Stimulated activated CD8-positive, alpha-beta memory T cell treated with anti-CD3 and anti-CD28 coated beads, Interleukin-4, amount 100 ng/mL, for 1 hour (primary cell): Measurements from ENCODE around the gene MBOAT7.

Source experiments
- DNase-seq, 2 donors: peaks; one replicate each; pipeline ENCODE4 v3.0.0-alpha.2; 2020; ENCODE audit warnings: low read depth in 2 of 2, low spot score in 1 of 2

Gene MBOAT7

GRCh38 chr19:54164369-54165068 is 24.9 kb downstream of the MBOAT7 start:
- DNase-seq = peak in 1 of 2 donors; percentile 31

DNA sequence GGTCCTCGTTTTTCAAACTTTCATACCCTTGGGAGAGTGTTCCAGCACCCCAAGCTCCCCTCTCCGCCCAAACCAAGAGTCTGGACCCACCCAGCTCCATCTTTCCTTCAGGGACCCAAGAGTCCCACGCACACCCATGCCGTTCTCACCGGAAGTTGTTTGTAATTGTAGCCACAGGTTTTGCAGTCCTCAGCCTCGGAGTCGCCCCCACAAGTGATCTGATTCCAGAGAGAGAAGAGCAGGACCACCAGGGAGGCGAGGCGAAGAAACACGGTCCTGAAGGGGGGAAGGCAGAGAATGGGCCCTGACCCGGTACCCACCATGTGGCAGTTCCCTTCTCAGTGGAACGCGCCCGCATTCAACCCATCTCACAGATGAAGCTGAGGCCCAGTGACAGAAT is 26.5 kb downstream of the MBOAT7 start:
- DNase-seq = no peak

DNA sequence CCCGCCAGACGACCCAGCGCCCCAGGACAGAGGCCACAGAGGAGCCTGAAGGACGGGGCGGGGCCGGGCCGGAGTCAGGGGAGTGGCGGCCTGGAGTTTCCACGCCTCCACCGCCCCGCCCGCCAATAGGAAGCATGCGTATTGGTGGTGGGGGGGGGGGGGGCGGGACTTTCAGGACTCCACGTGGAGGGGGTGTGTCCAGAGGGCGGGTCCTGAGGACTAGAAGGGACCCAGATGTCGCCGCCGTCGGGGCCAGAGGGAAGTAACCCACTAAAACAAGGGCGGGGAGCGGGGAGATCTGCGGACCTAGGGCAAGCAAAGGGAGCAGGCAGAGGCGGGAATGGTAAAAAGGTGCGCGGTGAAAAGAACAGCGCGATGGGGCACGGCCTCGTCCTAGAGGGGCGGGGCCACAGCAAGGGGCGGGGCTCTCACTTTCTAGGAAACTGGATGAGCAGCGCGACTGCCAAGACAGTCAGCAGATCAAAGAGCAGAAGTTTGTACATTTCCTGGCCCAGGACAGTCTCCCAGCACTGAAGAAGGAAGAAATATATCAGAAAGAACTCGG is 27.1 kb downstream of the MBOAT7 start:
- peak; percentile 56 to 57 for DNase-seq

DNA sequence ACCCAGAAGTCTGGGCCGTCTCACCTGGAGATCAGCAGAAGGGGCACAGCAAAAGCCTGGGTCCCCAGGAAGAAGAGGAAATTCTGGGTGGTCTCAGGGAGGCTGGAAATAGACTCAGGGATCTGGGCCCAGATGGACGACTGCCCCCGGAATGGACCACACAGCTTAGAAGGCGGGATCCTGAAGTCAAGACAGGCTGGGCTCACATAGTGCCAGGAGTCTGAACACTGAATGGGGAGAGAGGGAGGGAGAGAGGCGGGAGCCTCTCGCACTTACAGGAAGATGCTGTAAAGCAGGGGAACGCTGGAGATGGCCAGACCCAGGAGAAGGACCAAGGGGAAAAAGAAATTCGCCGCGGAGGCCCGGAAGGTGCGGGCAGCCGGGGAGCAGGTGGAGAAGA is 28.5 kb downstream of the MBOAT7 start:
- DNase-seq = no peak

- DNase-seq = no peak
Observed at GRCh38 chr19:54160182-54160811, 29.1 kb downstream of the MBOAT7 start.

DNA sequence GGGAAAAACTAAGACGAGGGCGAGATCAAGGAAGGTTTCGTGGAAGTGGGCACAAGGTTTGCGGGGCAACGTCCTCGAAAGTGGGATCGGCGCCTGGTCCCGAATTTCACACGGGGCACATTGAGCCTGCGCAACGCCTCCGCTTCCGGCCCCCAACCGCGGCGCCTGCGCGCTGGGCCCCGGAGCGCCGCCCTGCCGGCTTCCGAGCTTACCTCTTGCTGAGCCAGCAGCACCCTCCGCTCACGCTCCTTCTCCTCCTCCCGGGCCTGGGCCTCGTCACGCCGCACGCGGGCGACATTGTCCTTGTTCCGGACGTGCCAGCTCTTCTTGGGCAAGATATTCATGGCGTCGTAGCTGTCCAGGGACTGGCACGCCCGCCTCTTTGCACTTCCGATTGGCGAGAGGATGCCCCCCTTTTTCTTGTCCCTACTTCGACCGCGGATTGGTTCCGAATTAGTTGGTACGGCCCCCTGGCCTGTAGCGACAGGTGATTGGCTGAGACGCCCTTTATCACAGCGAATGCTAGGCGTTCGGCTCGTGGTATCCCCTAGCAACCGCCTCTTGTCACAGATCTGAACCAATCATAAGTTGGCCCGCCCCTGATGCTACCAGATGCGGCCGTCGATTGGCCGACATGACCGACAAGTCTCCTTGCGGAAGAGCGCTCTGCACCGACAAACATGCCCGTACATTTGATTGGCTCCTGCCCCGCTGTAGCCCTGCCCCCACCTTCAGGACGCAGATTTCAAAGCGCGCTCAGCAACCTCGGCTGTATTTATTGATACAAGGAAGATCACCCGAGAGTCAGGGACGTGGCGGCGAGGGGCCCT is 29.8 kb downstream of the MBOAT7 start, which contains the start of gene LENG1:
TSS of gene LENG1 (minus strand) at position 370 of the 830 bp plus-strand sequence. CDS start at position 344, 26 bp downstream.
- peak; percentile 94 to 98 for DNase-seq

DNA sequence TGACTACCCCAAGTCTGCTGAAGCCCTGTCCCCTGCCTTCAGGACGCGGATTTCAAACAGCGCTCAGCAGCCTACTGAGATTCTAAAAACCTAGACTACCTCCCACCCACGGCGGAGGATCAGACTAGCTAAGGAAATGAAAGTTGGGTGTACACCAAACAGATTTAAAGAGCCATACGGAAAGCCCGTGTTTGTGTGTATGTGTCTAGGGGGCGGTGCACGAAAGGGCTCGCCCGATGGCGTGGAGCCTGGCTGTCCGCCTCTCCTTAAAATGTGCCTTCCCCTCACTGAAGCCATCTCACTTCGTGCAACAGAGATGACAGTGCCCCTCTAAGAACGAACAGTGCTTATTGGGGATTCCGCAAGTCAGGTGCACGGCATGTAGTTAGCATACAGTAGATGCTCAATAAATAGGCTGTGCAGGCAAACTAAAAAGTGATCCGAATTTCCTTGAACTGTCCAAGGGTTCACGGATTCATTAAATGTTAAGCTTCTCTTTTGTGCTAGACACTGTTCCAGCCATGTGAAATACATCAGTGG is 30.5 kb downstream of the MBOAT7 start:
- no peak for DNase-seq

- DNase-seq = no peak
Observed at GRCh38 chr19:54156953-54157352, 32.4 kb downstream of the MBOAT7 start.

GRCh38 chr19:54156490-54156889 is 32.9 kb downstream of the MBOAT7 start:
- no peak for DNase-seq

- no peak for DNase-seq
Observed at GRCh38 chr19:54155694-54156093, 33.7 kb downstream of the MBOAT7 start.

DNA sequence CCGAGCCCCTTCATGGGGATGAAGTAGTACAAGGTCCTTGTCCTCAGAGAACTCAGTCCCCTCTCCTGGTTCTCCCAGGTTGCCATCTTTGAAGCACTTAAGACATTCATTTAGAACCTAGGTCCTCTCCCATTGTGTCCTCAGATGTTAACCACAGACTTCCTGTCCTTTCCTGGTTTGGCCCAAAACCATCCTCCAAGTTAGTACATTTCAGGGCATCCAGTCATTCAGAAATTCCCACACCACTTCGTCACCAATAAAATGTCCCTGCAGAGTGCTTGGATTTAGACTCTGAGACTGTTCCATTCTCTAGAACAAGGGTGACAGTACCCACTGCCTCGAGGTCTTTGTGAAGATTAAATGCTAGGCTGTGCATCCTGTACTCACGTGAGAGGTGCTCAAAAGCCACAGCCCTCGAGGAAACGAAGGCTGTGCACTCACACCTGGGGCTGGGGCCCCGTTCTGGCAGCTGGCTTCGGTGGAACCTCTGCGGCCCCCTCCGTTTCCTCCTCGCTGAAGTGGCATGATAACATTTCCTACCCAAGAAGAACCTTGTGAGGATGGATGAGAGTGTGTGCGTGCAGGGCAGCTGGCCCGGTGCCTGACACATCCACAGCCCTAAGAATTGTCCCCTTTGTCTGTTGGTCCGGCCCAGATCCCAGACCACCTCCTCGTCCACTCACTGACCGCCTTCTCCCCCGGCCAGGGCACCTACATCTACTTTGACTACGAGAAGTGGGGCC is 34.6 kb downstream of the MBOAT7 start:
- no peak for DNase-seq

GRCh38 chr19:54153731-54154326 is 35.6 kb downstream of the MBOAT7 start:
- no peak for DNase-seq

DNA sequence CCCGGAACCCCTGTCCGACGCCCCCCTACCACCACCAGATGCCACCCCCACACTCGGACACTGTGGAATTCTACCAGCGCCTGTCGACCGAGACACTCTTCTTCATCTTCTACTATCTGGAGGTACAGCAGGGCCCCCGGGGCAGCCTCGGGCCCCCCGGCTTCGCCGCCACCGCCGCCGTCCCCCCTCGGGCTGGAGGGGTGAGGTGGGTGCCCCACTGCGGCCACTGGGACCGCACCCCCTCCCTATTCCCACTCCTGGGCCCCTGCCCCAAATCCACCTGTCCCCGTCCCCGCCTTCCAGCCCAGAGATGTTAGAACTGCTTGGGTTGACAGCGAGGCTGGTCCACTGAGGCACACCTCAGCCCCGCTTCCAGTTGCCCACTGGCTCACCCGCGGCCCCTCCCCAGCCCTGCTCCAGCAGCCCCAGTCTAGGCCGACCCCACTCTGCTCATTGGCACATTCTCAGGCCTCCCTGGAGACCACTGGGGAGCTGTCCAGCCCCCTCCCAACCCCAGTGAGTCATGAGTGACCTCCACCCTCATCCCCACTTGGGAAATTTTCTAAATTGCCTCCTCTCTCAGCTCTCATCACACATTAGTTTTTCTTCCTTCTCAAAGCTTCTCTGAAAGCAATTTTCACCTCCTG is 36.4 kb downstream of the MBOAT7 start:
- no peak for DNase-seq

DNA sequence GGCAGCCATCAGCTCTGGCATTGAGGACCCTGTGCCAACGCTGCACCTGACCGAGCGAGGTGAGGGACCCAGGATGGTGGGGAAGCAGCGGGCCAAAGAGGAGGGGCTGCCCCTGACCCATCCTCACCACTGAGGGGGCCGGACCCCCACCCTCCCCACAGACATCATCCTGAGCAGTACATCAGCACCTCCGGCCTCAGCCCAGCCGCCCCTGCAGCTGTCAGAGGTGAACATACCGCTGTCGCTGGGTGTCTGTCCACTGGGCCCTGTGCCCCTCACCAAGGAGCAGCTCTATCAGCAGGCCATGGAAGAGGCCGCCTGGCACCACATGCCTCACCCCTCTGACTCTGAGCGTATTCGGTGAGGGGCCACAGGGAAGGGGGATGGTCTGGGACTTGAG is 37.1 kb downstream of the MBOAT7 start:
- DNase-seq = no peak

- DNase-seq = no peak
Observed at GRCh38 chr19:54151362-54152035, 37.9 kb downstream of the MBOAT7 start.

GRCh38 chr19:54149021-54149812 is 40.2 kb downstream of the MBOAT7 start:
- DNase-seq = no peak

DNA sequence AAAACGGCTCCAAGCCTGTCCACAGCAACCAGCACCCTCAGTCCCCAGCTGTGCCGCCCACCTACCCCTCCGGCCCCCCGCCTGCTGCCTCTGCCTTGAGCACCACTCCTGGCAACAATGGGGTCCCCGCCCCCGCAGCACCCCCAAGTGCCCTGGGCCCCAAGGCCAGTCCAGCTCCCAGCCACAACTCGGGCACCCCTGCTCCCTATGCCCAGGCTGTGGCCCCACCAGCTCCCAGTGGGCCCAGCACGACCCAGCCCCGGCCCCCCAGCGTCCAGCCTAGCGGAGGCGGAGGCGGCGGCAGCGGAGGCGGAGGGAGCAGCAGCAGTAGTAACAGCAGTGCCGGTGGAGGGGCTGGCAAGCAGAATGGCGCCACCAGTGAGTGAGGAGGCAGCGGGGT is 41.2 kb downstream of the MBOAT7 start:
- no peak for DNase-seq

DNA sequence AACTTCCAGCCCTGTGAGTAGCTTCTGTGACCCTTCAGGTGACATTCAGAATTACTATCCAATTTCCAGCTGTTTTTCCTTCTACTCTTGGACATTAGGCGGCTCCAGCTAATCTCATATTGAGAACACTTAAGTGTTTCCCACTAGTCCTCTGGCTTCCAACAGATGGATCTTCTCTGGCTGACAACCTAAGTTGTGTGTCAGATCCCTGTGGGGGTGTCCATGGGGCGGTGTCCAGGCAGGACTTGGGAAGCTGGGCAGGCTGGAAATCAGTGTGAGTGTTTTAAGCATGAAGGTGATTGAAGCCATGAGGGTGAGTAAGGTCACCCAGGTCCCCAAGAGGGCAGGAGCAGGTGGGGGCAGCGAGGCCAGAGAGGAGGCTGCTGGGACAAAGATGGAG is 41.7 kb downstream of the MBOAT7 start:
- DNase-seq = no peak
